Mucosa of descending colon (tissue), 3 donors: ENCODE data around the gene CALHM2. TPM values are rescaled to one million over a fixed set of nuclear protein-coding genes. Genes with fewer than 3 reads are reported as not detected.

Experiments used
- ATAC-seq: fragments of 200-7000 bp; cut with Tn5 transposase; one replicate; pipeline ENCODE4 v1.9.1; 2020; ENCODE audit warnings: mild to moderate bottlenecking, moderate library complexity
- DNase-seq, 3 donors: peaks; one replicate each; pipeline ENCODE4 v3.0.0-alpha.2; 2020
- H3K36me3 ChIP-seq: fragments of 200-600 bp; one replicate; pipeline ENCODE4 v1.8.0; 2021; ENCODE audit warnings: low read depth, mild to moderate bottlenecking
- H3K4me1 ChIP-seq: fragments of 200-600 bp; one replicate; pipeline ENCODE4 v1.8.0; 2021; ENCODE audit warnings: low read depth, mild to moderate bottlenecking
- H3K4me3 ChIP-seq: fragments of 200-600 bp; one replicate; pipeline ENCODE4 v1.8.0; 2021; ENCODE audit warnings: mild to moderate bottlenecking
- H3K9me3 ChIP-seq: fragments of 200-600 bp; one replicate; pipeline ENCODE4 v1.8.0; 2021; ENCODE audit warnings: mild to moderate bottlenecking
- intact Hi-C, 2 donors: fragments of 100-400 bp; cut with DNase I in 1 of 2; cut with micrococcal nuclease in 1 of 2; formaldehyde crosslinking; loops; one replicate each; pipeline versions ENCODE4 v1.11.0 to v1.11.1; 2022; cut with DNase I, micrococcal nuclease
- total RNA-seq, 3 donors: library from RNA; stranded (reverse); fragmentation: NEBNext Ultra II Directional in 2 of 3; extraction: Animal tissue kit (Norgen Biotek cat#: 25700) in 2 of 3; gene quantifications; one replicate each; pipeline versions ENCODE4 v1.2.1 to v1.2.4, GENCODE V29; 2021 to 2023
- TF ChIP-seq, protein P1 (sequence below): fragments of 200-600 bp; IDR thresholded peaks from one replicate; pipeline ENCODE4 v1.8.0; 2022; ENCODE audit warnings: antibody characterized with exemption, mild to moderate bottlenecking
- donor health status: DM: no; HTN: no; CAD: no; lungs with moderate emphysema.
- donor health status: DM: no; HTN: no; CAD: no.
- donor health status: DM: no; HTN: yes; CAD: no.

Gene CALHM2
- total RNA-seq, 3 donors from 2014 or later = 5.8 to 16.8 (median 12.3) TPM

DNA sequence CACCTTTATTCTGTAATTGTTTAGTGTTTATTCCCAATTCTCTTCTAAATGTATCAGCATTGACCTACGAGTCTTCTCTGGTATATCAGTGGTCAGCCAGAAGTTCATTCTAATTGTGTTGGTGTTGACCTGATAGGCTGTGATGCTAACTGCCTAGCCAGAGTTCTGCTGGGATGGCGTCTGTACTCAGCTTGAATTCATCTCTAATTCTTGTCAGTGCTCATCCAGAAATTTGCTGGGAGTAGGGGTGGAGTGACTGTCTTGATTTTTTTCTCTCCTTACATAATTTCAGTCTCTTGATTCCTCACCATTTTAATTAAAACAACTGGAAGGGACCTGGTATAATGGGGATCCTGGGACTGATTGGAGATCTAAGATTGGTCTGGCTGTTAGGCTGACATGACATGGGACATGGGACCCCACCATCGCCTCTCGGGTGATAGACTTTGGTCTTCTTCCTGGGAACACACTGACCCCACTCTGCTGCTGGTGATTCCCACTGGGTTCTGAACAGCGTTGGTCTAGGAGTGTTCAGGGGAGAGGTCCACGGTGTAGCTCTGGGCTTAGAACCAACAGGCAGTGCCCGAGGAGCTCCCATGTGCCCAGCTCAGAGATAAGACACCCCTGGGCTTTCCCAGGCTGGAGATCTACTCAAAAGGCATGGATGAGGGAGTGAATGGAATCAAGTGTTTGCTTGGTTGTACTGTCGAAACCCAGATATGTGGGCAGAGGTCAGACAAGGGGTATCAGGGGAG lies 45.2 kb upstream of the CALHM2 start:
- ATAC-seq = no peak

GRCh38 chr10:103495321-103495720 lies 43.2 kb upstream of the CALHM2 start:
- Histone ChIP-seq H3K9me3 (no peaks in the 10 kb centered on the region), H3K4me3 (no peak overlapping the region), H3K4me1 (peaks cover 12% of the 10 kb centered on the region), H3K36me3 (no peaks in the 10 kb centered on the region)
- ATAC-seq (no peak), DNase-seq (no peak)
- intact Hi-C loops = no loop called here
- TF ChIP-seq, protein P1, sequence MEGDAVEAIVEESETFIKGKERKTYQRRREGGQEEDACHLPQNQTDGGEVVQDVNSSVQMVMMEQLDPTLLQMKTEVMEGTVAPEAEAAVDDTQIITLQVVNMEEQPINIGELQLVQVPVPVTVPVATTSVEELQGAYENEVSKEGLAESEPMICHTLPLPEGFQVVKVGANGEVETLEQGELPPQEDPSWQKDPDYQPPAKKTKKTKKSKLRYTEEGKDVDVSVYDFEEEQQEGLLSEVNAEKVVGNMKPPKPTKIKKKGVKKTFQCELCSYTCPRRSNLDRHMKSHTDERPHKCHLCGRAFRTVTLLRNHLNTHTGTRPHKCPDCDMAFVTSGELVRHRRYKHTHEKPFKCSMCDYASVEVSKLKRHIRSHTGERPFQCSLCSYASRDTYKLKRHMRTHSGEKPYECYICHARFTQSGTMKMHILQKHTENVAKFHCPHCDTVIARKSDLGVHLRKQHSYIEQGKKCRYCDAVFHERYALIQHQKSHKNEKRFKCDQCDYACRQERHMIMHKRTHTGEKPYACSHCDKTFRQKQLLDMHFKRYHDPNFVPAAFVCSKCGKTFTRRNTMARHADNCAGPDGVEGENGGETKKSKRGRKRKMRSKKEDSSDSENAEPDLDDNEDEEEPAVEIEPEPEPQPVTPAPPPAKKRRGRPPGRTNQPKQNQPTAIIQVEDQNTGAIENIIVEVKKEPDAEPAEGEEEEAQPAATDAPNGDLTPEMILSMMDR = no peak

More for the DNA sequence above, 45.2 kb upstream of the CALHM2 start:
- Histone ChIP-seq H3K4me1 (peaks cover 12% of the 10 kb centered on the region), H3K9me3 (no peaks in the 10 kb centered on the region), H3K4me3 (no peak overlapping the region), H3K36me3 (no peaks in the 10 kb centered on the region)
- TF ChIP-seq, protein P1 = no peak
- no peak for DNase-seq
- intact Hi-C loops = no loop called here

- peak; percentile 48 for ATAC-seq
- intact Hi-C loops = no loop called here
- no peaks in the 10 kb centered on the region for H3K36me3 ChIP-seq
- TF ChIP-seq, protein P1 = no peak
- DNase-seq = no peak
- peaks cover 12% of the 10 kb centered on the region for H3K4me1 ChIP-seq
- H3K9me3 ChIP-seq = no peaks in the 10 kb centered on the region
- H3K4me3 ChIP-seq = no peak overlapping the region
Observed at GRCh38 chr10:103493916-103494877, 42.0 kb upstream of the CALHM2 start.

- intact Hi-C loops = no loop called here
- TF ChIP-seq, protein P1 = no peak
- H3K36me3 ChIP-seq = no peaks in the 10 kb centered on the region
- no peaks in the 10 kb centered on the region for H3K9me3 ChIP-seq
- ATAC-seq (peak; percentile 31), DNase-seq (peak in 2 of 3 donors; percentile 33)
- peaks cover 12% of the 10 kb centered on the region for H3K4me1 ChIP-seq
- H3K4me3 ChIP-seq = no peak within 1 kb of the TSS
Observed at GRCh38 chr10:103493362-103493915, 41.3 kb upstream of the CALHM2 start, which contains the start of gene NEURL1. NEURL1 (plus strand) TSS chr10:103493705; CDS start chr10:103494388, 683 bp downstream.

DNA sequence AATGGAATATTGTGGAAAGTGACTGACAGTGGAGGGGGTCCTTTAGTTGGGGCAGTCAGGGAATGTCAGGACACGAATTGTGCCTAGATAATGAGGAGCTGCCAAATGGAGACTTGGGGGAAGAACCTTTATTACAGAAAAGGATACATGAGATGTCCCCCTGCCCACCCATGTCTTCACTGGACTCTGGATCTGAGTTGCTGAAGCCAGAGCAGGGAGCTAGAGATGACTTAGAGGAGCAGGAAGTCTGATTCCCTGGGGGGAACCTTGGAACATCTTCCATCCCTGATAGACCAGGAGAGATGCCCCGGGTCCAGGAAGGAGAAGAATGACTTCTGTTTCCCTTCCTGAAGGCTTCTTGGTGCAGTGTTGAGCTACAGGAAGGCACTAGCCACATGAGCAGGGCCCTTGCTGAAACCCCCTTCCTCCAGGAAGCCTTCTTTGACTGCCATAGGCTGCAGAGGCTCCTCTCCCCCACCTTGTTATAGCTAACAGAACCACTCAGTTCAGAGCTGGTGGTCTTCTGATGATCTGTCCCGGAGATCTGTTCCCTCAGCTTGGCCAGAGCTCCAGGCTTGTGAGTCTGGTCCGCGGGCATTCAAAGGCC lies 40.6 kb upstream of the CALHM2 start:
- TF ChIP-seq, protein P1 = no peak
- no peaks in the 10 kb centered on the region for H3K36me3 ChIP-seq
- H3K4me1 ChIP-seq = peaks cover 12% of the 10 kb centered on the region
- peak in 1 of 3 donors; percentile 1 for DNase-seq
- intact Hi-C loops = no loop called here
- ATAC-seq = no peak
- H3K4me3 ChIP-seq = no peak overlapping the region
- H3K9me3 ChIP-seq = no peaks in the 10 kb centered on the region
